DMS 273 (cell line): Measurements from ENCODE around the gene SRRT.
"Not testable (repeated sequence)": the region's sequence is repeated elsewhere in the genome, so short reads cannot be mapped to it uniquely, and the experiment has no call there.

ENCODE experiments used
- DNase-seq: peaks from one replicate; lab custom pipeline; 2025; ENCODE audit not compliant: unreplicated experiment; lab: John Stamatoyannopoulos, UW

SRRT gene

DNA sequence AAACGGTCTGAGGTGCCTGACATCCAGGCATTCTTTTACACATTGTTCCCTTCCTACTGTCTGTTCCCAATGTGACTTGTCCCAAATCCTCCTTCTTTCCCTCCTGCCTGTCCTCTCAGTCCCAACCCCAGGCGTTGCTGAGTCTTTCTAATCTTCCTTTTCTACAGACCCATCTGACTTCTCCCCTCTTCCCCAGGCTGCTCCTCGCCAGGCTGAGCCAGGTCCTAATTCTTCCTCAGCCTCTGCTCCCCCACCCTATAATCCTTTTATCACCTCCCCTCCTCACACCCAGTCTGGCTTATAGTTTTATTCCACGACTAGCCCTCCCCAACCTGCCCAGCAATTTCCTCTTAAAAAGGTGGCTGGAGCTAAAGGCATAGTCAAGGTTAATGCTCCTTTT, 48.7 kb downstream of the SRRT start:
- not testable (repeated sequence) for DNase-seq

DNA sequence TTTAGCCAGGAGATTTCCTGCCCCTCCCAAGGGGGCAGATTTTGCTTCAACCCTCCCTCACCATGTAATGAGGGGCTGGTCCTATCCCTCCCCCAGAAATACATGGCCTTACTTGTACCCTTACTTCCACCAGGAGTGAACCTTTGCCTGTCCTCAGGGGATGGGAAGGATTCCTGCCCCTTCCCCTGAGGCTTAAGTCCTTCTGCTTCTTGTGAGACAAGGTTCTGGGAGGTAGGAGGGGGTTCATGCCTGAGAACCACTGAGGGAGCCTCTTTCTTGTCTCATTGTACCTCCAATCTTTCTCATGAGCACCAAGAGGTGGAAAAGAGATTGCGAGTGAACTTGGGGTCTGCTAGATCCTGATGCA, 54.9 kb downstream of the SRRT start:
- DNase-seq: no peak

DNA sequence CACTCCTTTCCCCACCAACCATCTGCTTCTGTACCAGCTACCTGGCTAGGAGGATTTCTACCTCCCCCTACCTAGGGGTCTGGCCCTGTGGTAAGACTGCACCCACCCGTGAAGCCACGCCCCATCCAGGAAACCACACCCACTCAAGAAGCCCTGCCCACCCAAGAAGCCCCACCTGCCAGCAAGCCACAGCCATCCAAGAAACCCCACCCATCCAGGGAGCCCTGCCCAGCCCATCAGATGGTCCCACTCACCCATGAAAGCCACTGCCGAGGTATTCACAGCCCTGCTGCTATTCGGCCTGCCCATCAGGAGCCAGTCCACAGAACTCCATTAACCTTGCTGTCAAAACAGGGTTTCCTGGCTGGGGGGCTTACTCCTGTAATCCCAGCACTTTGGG, 58.8 kb downstream of the SRRT start:
- peak; percentile 30 for DNase-seq

DNA sequence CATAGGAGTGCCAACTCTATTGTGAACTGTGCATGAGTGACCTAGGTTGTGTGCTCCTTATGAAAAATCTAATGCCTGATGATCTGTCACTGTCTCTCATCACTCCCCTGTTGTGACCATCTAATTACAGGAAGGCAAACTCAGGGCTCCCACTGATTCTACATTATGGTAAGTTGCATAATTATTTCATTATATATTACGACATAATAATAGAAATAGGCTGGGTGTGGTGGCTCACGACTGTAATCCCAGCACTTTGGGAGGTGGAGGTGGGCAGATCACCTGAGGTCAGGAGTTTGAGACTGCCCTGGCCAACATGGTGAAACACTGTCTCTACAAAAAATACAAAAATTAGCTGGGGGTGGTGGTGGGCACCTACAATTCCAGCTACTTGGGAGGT, 60.5 kb downstream of the SRRT start:
- not testable (repeated sequence) for DNase-seq

DNA sequence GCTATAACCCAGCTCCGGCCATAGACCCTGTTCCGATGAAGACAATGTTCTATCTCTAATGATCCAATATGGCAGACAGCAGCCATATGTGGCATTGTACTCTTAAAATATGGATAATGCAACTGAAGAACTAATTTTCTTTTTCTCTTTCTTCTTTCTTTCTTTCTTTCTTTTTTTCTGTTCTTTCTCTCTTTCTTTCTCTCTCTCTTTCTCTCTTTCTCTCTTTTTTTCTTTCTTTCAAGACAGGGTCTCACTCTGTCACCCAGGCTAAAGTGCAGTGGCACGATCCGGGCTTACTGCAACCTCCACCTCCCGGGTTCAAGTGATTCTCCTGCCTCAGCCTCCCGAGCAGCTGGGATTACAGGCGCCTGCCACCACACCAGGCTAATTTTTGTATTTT, 61.3 kb downstream of the SRRT start:
- DNase-seq: not testable (repeated sequence)
